ENCODE measurements around the gene CILP.

DNA sequence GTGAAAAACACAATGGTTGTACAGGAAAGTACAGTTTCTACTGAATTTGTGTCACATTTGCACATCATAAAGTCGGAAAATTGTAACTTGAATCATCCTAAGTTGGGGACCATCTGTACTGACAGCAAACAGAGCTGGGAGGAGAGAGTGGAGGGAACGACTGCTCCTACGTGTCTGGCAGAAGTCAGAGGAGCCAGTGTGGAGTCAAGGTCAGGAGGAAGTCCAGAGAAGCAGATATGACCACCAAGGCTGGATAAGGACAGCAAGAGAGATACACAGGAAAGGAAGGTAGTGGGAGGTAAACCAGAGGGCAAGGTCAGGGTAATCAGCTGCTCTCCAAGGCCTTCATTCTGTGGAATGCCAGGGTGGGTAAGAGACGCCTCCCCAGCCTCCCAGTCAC is 2.7 kb upstream of the CILP start:
- TF ChIP-seq POLR2AphosphoS5 (IDR thresholded peaks at IDR 0.05; ENCODE audit: low read depth, low read length) (no peak), POLR2A (IDR thresholded peaks at IDR 0.05; ENCODE audit: low read depth, low read length) (no peak)

Data from GM12892 (cell line).